ENCODE results near the gene DNAH12. TPM values are rescaled to one million over a fixed set of nuclear protein-coding genes. Genes with fewer than 3 reads are reported as not detected.
A peak's percentile ranks its signal among the peaks of the same experiment; 100 is the strongest.
"Not testable (repeated sequence)": the region's sequence is repeated elsewhere in the genome, so short reads cannot be mapped to it uniquely, and the experiment has no call there.

DNAH12 gene
- total and polyA plus RNA-seq, 9 of the 15 experiments (the other 6 are each of a cell fraction or from before 2014, with no cell fraction given) = 0.01 to 0.04 (median 0.01) TPM; not detected in 5

DNA sequence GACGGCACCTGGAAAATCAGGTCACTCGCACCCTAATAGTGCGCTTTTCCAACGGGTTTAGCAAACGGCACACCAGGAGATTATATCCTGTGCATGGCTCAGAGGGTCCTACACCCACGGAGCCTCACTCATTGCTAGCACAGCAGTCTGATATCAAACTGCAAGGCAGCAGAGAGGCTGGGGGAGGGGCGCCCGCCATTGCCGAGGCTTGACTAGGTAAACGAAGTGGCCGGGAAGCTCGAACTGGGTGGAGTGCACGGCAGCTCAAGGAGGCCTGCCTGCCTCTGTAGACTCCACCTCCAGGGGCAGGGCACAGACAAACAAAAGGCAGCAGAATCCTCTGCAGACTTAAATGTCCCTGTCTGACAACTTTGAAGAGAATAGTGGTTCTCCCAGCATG lies 67.0 kb downstream of the DNAH12 start:
- ATAC-seq; H3K4me2 ChIP-seq (ENCODE audit: insufficient read depth, low read length); POLR2A ChIA-PET; H2AFZ ChIP-seq (ENCODE audit: low read depth, low read length); intact Hi-C loops (cut with micrococcal nuclease); CTCF ChIA-PET (ENCODE audit: low intra/inter-chr PET ratio); H3K4me3 ChIP-seq; H3K9me1 ChIP-seq (ENCODE audit: control insufficient read depth, insufficient read depth, low read length); H3K9me3 ChIP-seq (replicated peaks; ENCODE audit: control insufficient read depth, insufficient read depth, low read depth, low read length); in situ Hi-C loops (cut with MboI); H3K36me3 ChIP-seq (ENCODE audit: control insufficient read depth, insufficient read depth, low read length); H3K27me3 ChIP-seq (ENCODE audit: control insufficient read depth in 2 of 2, insufficient read depth in 2 of 2, low read length in 2 of 2); BruUV-seq (replicated peaks); DNase-seq (ENCODE audit: extremely low read depth in 1 of 4, low spot score in 3 of 4); H3K4me1 ChIP-seq (replicated peaks in 1 of 2; ENCODE audit: control insufficient read depth in 2 of 2, insufficient read depth in 2 of 2, low read length in 2 of 2); FAIRE-seq; H3K79me2 ChIP-seq (ENCODE audit: control insufficient read depth, insufficient read depth, low read length); H4K20me1 ChIP-seq (replicated peaks; ENCODE audit: control insufficient read depth, insufficient read depth, low read length); H3K9ac ChIP-seq (ENCODE audit: insufficient read depth in 1 of 2, low read depth in 2 of 2, low read length in 2 of 2); H3K27ac ChIP-seq (ENCODE audit: extremely low read depth, low read depth, low read length): not testable (repeated sequence)
- WGBS (ENCODE audit: insufficient coverage, low coverage, missing lambda C conversion rate) = 14% methylated on average over 11 of the region's 13 CpGs

DNA sequence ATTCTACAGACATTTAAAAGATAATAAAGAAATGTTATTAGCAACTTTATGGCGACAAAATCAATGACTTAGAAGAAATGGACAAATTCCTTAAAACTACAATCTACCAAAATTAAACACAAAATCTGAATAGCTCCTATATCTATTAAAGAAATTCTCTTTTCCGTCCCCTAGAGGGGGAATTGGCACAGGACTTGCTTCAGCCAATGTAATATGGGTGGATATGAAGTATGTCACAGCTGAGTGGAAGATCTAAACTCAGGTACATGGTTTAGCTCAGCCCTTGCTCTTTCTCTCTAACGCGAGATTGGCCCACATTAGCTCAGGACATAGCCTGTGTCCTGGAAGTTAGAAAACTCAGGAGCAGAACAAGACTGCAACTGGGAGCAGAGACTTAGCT lies 79.3 kb downstream of the DNAH12 start:
- Histone ChIP-seq H3K27ac (ENCODE audit: extremely low read depth, low read depth, low read length) (no peak overlapping the region), H3K4me1 (replicated peaks in 1 of 2; ENCODE audit: control insufficient read depth in 2 of 2, insufficient read depth in 2 of 2, low read length in 2 of 2) (no peaks in the 10 kb centered on the region), H3K9me1 (ENCODE audit: control insufficient read depth, insufficient read depth, low read length) (no peaks in the 10 kb centered on the region), H3K4me3 (no peak overlapping the region), H3K9me3 (replicated peaks; ENCODE audit: control insufficient read depth, insufficient read depth, low read depth, low read length) (no peaks in the 10 kb centered on the region), H3K4me2 (ENCODE audit: insufficient read depth, low read length) (no peak overlapping the region), H4K20me1 (replicated peaks; ENCODE audit: control insufficient read depth, insufficient read depth, low read length) (no peaks in the 10 kb centered on the region), H3K9ac (ENCODE audit: insufficient read depth in 1 of 2, low read depth in 2 of 2, low read length in 2 of 2) (no peak overlapping the region), H3K27me3 (ENCODE audit: control insufficient read depth in 2 of 2, insufficient read depth in 2 of 2, low read length in 2 of 2) (peaks cover 0 to 7% of the 10 kb centered on the region in 2 experiments; a peak in 2 of 5 replicates), H3K79me2 (ENCODE audit: control insufficient read depth, insufficient read depth, low read length) (no peaks in the 10 kb centered on the region), H2AFZ (ENCODE audit: low read depth, low read length) (no peak overlapping the region), H3K36me3 (ENCODE audit: control insufficient read depth, insufficient read depth, low read length) (no peaks in the 10 kb centered on the region)
- BruUV-seq (replicated peaks) = no TSS peak
- ChIA-PET CTCF (ENCODE audit: low intra/inter-chr PET ratio) (interaction anchor here (1.4 kb wide), 1 partner anchor 361 kb away, joined by 6 read pairs; no protein-coding TSS in a partner anchor), POLR2A (interaction anchor here (0.6 to 0.7 kb wide), 2 partner anchors 22 to 703 kb away, joined by 3 to 4 read pairs; no protein-coding TSS in a partner anchor)
- in situ Hi-C loops (cut with MboI) (no loop called here), intact Hi-C loops (cut with micrococcal nuclease) (no loop called here)
- 22% methylated on average over 4 of the region's 4 CpGs for WGBS (ENCODE audit: insufficient coverage, low coverage, missing lambda C conversion rate)
- FAIRE-seq (no peak), ATAC-seq (peak; percentile 51; the same call in 2 of the 3 replicates), DNase-seq (ENCODE audit: extremely low read depth in 1 of 4, low spot score in 3 of 4) (peak in 1 of 4 experiments; percentile 11)
- TF ChIP-seq FOXK2 (conservative IDR thresholded peaks at IDR 0.05 in 1 of 2, IDR thresholded peaks at IDR 0.05 in 1 of 2; ENCODE audit: low read depth in 2 of 2) (no peak), SAFB (IDR thresholded peaks at IDR 0.05; ENCODE audit: borderline replicate concordance, low read depth, low read length) (no peak), CBFA2T3 (IDR thresholded peaks at IDR 0.05) (no peak), STAT5A (IDR thresholded peaks at IDR 0.05; ENCODE audit: borderline replicate concordance, low read length) (no peak), CHCHD3 (CRISPR knock-in tag; IDR thresholded peaks at IDR 0.05) (no peak)
- TF ChIP-seq, protein P1, sequence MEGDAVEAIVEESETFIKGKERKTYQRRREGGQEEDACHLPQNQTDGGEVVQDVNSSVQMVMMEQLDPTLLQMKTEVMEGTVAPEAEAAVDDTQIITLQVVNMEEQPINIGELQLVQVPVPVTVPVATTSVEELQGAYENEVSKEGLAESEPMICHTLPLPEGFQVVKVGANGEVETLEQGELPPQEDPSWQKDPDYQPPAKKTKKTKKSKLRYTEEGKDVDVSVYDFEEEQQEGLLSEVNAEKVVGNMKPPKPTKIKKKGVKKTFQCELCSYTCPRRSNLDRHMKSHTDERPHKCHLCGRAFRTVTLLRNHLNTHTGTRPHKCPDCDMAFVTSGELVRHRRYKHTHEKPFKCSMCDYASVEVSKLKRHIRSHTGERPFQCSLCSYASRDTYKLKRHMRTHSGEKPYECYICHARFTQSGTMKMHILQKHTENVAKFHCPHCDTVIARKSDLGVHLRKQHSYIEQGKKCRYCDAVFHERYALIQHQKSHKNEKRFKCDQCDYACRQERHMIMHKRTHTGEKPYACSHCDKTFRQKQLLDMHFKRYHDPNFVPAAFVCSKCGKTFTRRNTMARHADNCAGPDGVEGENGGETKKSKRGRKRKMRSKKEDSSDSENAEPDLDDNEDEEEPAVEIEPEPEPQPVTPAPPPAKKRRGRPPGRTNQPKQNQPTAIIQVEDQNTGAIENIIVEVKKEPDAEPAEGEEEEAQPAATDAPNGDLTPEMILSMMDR (IDR thresholded peaks at IDR 0.05 in 2 of 3, conservative IDR thresholded peaks at IDR 0.05 in 1 of 3; ENCODE audit: insufficient read depth in 2 of 3, low read depth in 1 of 3, low read length in 3 of 3) = peak in 2 of 3 experiments; percentile 10 to 26; a peak in 2 of 6 replicates
- TF ChIP-seq, protein P2, sequence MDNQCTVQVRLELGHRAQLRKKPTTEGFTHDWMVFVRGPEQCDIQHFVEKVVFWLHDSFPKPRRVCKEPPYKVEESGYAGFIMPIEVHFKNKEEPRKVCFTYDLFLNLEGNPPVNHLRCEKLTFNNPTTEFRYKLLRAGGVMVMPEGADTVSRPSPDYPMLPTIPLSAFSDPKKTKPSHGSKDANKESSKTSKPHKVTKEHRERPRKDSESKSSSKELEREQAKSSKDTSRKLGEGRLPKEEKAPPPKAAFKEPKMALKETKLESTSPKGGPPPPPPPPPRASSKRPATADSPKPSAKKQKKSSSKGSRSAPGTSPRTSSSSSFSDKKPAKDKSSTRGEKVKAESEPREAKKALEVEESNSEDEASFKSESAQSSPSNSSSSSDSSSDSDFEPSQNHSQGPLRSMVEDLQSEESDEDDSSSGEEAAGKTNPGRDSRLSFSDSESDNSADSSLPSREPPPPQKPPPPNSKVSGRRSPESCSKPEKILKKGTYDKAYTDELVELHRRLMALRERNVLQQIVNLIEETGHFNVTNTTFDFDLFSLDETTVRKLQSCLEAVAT (IDR thresholded peaks at IDR 0.05) = no peak
- TF ChIP-seq, protein P3, sequence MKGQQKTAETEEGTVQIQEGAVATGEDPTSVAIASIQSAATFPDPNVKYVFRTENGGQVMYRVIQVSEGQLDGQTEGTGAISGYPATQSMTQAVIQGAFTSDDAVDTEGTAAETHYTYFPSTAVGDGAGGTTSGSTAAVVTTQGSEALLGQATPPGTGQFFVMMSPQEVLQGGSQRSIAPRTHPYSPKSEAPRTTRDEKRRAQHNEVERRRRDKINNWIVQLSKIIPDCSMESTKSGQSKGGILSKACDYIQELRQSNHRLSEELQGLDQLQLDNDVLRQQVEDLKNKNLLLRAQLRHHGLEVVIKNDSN (CRISPR knock-in tag; IDR thresholded peaks at IDR 0.05) = no peak
